SH-SY5Y (cell line): Measurements from ENCODE around the gene SPAG6.

Experiments used
- GATA2 ChIP-seq: IDR thresholded peaks from 2 replicates; pipeline ENCODE4 v1.6.1; 2011; ENCODE audit warnings: mild to moderate bottlenecking, low read depth, low read length
- GATA3 ChIP-seq: IDR thresholded peaks from 2 replicates; pipeline ENCODE4 v1.6.1; 2011; ENCODE audit warnings: low read depth, mild to moderate bottlenecking, low read length, moderate library complexity

GRCh38 chr10:22410846-22411245, 65.5 kb downstream of the SPAG6 start:
- no peak for TF ChIP-seq GATA2
- no peak for TF ChIP-seq GATA3
